Measurements from ENCODE around the gene REXO4.

The REXO4 gene

DNA sequence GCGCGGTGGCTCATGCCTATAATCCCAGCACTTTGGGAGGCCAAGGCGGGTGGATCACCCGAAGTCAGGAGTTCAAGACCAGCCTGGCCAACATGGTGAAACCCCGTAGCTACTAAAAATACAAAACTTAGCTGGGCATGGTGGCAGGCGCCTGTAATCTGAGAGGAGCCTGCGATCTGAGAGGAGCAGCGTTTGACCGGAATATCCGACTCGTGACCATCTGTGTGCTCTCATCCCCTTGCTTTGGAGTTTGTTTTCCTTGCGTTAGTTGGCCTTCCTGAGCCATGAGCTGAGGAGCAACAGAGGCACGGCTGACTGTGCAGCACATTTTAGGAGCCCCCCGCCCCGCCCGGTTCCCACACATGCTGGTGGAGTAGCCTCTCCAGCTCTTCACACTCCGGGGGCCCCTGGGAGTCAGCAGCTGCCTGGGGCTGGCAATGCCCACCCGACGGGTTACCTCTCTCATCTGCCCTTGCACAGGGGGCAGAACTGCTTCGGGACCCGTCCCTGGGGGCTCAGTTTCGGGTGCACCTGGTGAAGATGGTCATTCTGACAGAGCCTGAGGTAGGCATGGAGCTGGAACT is 7.3 kb upstream of the REXO4 start:
- in situ Hi-C loops (cut with HindIII; ENCODE audit: low pct_unique_long_range_greater_than_20kb, low sequenced_read_pairs) = no loop called here
- DNase-seq (ENCODE audit: low read depth in 1 of 2, low spot score in 1 of 2) = no peak
- TF ChIP-seq JUND (IDR thresholded peaks at IDR 0.05; ENCODE audit: low read depth) = no peak

- no peak for DNase-seq (ENCODE audit: low read depth in 1 of 2, low spot score in 1 of 2)
- in situ Hi-C loops (cut with HindIII; ENCODE audit: low pct_unique_long_range_greater_than_20kb, low sequenced_read_pairs) = no loop called here
- no peak for TF ChIP-seq JUND (IDR thresholded peaks at IDR 0.05; ENCODE audit: low read depth)
Measured at GRCh38 chr9:133424187-133424586, 6.4 kb upstream of the REXO4 start.

GRCh38 chr9:133423216-133423615 is 5.4 kb upstream of the REXO4 start:
- in situ Hi-C loops (cut with HindIII; ENCODE audit: low pct_unique_long_range_greater_than_20kb, low sequenced_read_pairs) = no loop called here
- no peak for DNase-seq (ENCODE audit: low read depth in 1 of 2, low spot score in 1 of 2)
- no peak for TF ChIP-seq JUND (IDR thresholded peaks at IDR 0.05; ENCODE audit: low read depth)

DNA sequence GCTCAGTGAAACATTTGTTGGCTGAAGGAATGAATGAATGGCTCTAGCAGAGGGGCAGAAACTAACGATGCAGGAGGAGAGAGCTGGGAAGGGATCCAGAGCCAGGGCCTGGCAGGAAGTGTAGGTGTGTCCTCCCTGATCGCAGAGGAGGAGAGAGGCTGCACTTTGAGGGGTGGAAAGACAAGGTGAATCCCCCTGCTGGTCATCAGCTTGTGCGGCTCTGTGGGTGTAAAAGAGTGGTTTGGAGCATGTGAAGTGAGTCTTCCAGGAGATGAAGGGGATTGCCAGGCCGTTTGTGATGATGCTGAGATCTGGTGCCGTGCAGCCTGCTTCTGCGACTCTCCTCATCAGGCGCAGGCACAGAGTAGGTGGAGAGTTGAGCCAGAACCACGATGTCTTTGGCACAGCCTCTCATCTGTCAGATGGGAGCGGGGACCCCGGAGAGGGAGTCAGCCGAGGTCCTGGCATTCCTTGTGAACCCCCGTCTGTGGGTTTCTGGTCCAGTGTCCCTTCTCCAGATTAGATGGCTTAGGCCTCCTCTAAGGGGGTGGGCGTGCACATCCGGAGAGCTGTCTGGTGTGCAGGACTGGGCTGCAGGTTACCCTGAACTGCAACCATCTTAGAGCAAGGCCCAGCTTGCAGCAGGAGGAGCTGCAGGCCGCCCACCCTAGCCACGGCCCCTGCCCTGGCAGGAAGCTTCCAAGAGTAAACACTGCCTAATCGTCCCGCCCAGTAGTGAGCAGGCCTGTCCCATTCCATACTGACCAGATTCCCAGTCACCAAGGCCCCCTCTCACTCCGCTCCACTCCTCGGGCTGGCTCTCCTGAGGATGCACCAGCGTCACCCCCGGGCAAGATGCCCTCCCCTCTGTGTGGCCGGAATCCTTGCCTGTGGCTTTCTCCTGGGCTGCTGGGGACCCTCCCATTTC is 4.1 kb upstream of the REXO4 start, which contains the start of gene ADAMTS13:
Gene ADAMTS13 (plus strand): TSS at position 753 of the 928 bp plus-strand sequence. CDS start 77 bp downstream, at position 830.
- no peak for TF ChIP-seq JUND (IDR thresholded peaks at IDR 0.05; ENCODE audit: low read depth)
- in situ Hi-C loops (cut with HindIII; ENCODE audit: low pct_unique_long_range_greater_than_20kb, low sequenced_read_pairs) = no loop called here
- DNase-seq (ENCODE audit: low read depth in 1 of 2, low spot score in 1 of 2) = peak in 1 of 2 experiments; percentile 26

GRCh38 chr9:133420392-133420827 is 2.6 kb upstream of the REXO4 start:
- in situ Hi-C loops (cut with HindIII; ENCODE audit: low pct_unique_long_range_greater_than_20kb, low sequenced_read_pairs) = no loop called here
- DNase-seq (ENCODE audit: low read depth in 1 of 2, low spot score in 1 of 2) = peak in 1 of 2 experiments; percentile 37
- TF ChIP-seq JUND (IDR thresholded peaks at IDR 0.05; ENCODE audit: low read depth) = no peak

GRCh38 chr9:133419005-133419404 is 1.2 kb upstream of the REXO4 start:
- TF ChIP-seq JUND (IDR thresholded peaks at IDR 0.05; ENCODE audit: low read depth) = no peak
- DNase-seq (ENCODE audit: low read depth in 1 of 2, low spot score in 1 of 2) = no peak
- in situ Hi-C loops (cut with HindIII; ENCODE audit: low pct_unique_long_range_greater_than_20kb, low sequenced_read_pairs) = no loop called here

DNA sequence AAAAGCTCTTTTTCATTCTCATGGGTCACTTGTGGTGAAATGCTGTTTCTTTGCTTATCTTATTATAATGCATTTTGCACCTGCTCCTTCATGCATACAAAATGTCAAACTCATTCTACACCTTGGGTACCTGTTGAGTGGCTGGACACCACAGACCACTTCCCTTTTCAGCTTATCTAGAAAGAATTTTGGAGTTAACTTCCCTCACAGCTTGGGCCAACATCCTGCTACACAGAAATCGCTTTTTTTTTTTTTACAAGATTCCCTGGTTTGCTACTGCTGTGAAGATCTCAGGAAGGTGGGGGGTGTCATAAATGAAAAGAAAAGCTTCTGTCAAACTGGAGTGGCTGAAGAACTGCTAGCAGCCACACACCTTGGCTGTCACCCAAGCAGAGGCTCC is 2.6 kb downstream of the REXO4 start:
- in situ Hi-C loops (cut with HindIII; ENCODE audit: low pct_unique_long_range_greater_than_20kb, low sequenced_read_pairs) = no loop called here
- no peak for DNase-seq (ENCODE audit: low read depth in 1 of 2, low spot score in 1 of 2)
- TF ChIP-seq JUND (IDR thresholded peaks at IDR 0.05; ENCODE audit: low read depth) = no peak

DNA sequence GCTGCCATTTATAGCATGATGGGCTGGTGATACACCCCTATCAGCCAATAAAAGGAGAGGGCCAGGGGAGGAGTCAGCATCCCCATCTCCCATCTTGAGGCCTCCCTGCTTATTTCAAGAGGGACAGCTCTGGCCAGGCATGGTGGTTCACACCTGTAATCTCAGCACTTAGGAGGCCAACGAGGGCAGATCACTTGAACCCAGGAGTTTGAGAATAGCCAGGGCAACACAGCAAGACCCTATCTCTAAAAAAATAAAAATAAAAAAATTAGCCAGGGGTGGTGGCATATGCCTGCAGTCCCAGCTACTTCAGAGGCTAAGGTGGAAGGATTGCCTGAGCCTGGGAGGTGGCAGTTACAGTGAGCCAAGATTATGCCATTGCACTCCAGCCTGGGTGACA is 9.8 kb downstream of the REXO4 start:
- in situ Hi-C loops (cut with HindIII; ENCODE audit: low pct_unique_long_range_greater_than_20kb, low sequenced_read_pairs) = no loop called here
- TF ChIP-seq JUND (IDR thresholded peaks at IDR 0.05; ENCODE audit: low read depth) = no peak
- no peak for DNase-seq (ENCODE audit: low read depth in 1 of 2, low spot score in 1 of 2)

- DNase-seq (ENCODE audit: low read depth in 1 of 2, low spot score in 1 of 2) = peak; percentile 83 to 87
- in situ Hi-C loops (cut with HindIII; ENCODE audit: low pct_unique_long_range_greater_than_20kb, low sequenced_read_pairs) = no loop called here
- TF ChIP-seq JUND (IDR thresholded peaks at IDR 0.05; ENCODE audit: low read depth) = no peak
Measured at GRCh38 chr9:133406480-133407307, 11.1 kb downstream of the REXO4 start.

DNA sequence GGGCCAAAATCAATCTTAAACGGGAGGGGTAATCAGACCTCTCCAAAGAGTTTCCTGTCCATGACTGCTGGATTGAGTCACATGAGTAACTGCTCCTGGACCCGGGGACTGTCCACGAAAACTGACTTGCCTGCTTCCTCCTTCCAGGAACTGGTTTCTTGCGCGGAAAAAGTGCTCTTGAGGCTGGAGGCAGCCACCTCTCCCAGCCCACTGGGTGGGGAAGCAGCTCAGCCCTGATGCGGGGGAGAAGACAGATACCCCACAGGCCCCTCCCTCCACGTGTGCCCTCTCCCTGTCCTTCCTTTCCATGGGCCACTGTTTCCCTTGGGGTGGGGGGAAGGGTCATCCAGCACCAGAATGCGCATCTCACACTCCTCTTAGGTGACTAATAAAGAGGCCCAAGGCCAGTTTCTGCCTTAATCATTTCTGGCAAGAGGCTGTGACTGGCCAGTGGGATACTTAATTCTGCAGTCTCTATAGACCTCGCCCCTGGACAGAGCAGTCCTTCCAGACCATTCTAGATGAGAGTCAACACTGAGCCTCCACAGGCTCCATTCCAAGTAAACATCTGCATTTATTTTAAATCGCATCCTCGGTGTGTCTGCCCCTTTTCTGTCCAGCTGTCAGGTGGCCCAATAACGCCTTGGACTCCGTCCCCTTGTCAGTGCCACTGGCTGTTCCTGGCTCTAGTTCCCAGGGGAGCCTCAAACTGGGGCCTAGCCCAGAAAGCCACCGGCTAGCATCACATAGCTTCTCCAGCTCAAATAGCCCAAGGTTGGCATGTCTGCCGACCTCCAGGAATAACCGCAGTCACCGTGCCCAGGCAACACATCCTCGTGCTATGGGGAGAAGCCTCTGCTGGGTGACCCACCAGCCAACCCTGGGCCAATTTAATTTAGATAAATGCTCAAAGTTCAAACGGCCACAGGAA is 12.0 kb downstream of the REXO4 start:
- in situ Hi-C loops (cut with HindIII; ENCODE audit: low pct_unique_long_range_greater_than_20kb, low sequenced_read_pairs) = no loop called here
- DNase-seq (ENCODE audit: low read depth in 1 of 2, low spot score in 1 of 2) = no peak
- TF ChIP-seq JUND (IDR thresholded peaks at IDR 0.05; ENCODE audit: low read depth) = no peak

DNA sequence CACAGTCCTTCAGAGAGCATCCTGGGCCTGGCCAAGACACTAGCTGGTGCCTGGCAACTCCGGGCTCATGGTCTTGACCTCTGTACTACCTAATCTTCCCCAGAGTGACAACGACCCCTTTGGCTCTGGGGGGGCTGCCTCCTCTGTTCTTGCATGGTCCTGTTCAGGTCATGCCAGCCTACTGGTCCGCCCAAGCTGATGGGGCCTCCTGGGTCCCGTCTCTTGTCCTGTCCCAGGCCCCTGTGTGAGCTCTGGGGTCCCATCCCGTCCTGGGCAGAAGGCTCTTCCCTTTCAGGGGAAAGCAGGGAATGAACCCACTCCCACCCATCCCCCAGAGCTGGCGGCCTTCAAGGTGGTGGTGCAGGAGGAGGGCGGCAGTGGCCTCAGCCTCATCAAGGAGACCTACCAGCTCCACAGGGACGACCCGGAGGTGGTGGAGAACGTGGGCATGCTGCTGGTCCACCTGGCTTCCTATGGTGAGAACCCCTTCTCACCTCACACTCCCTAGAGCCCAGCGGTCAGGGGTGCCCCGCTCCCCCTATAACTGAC is 13.3 kb downstream of the REXO4 start:
- in situ Hi-C loops (cut with HindIII; ENCODE audit: low pct_unique_long_range_greater_than_20kb, low sequenced_read_pairs) = no loop called here
- no peak for DNase-seq (ENCODE audit: low read depth in 1 of 2, low spot score in 1 of 2)
- no peak for TF ChIP-seq JUND (IDR thresholded peaks at IDR 0.05; ENCODE audit: low read depth)
